ENCODE data around the gene METAP1D. TPM values are rescaled to one million over a fixed set of nuclear protein-coding genes. Genes with fewer than 3 reads are reported as not detected.

The METAP1D gene
- total RNA-seq, 1 experiment from 2014 or later = 5.2 TPM

- no CpG with 5 or more reads among the region's 2 CpGs for WGBS (ENCODE audit: extremely low coverage, insufficient read length, low lambda C conversion rate)
- Histone ChIP-seq H2BK12ac (ENCODE audit: insufficient read length, low read depth, low read length) (no peak overlapping the region), H2BK15ac (ENCODE audit: low read depth, low read length) (no peak overlapping the region), H3K23ac (ENCODE audit: insufficient read length, low read depth, low read length) (no peak overlapping the region), H3K27me3 (ENCODE audit: insufficient read depth, low read length) (no peaks in the 10 kb centered on the region), H4K91ac (ENCODE audit: insufficient read length, low read depth, low read length) (no peak overlapping the region), H4K5ac (ENCODE audit: insufficient read length, low read depth, low read length) (no peak overlapping the region), H2BK20ac (ENCODE audit: low read depth, low read length, poor library complexity, severe bottlenecking) (no peak overlapping the region), H3K4ac (ENCODE audit: low read depth, low read length) (no peak overlapping the region), H3K9ac (ENCODE audit: extremely low read depth, insufficient read length, low read length) (no peak overlapping the region), H4K8ac (replicated peaks; ENCODE audit: insufficient read length, low read depth, low read length) (no peak overlapping the region), H3K27ac (ENCODE audit: insufficient read length, low read depth, low read length) (no peak overlapping the region), H3K23me2 (ENCODE audit: insufficient read length, low read depth, low read length, poor library complexity, severe bottlenecking) (no peaks in the 10 kb centered on the region), H2BK120ac (ENCODE audit: low read depth, low read length, poor library complexity, severe bottlenecking) (no peak overlapping the region), H3T11ph (ENCODE audit: low read length) (no peak overlapping the region), H3K18ac (ENCODE audit: insufficient read length, low read depth, low read length) (no peak overlapping the region), H2AFZ (ENCODE audit: low read length) (no peak overlapping the region), H3K14ac (ENCODE audit: insufficient read depth, low read length) (no peak overlapping the region; the same call in 1 of the 2 replicates), H3K79me1 (ENCODE audit: insufficient read depth, low read depth, low read length, poor library complexity, severe bottlenecking) (no peaks in the 10 kb centered on the region), H3K56ac (ENCODE audit: insufficient read length, low read depth, low read length) (no peak overlapping the region), H4K20me1 (ENCODE audit: control insufficient read depth, insufficient read depth, insufficient read length) (no peaks in the 10 kb centered on the region), H3K79me2 (ENCODE audit: insufficient read depth, low read length) (no peaks in the 10 kb centered on the region), H3K9me3 (ENCODE audit: control insufficient read depth, low read depth, low read length) (no peaks in the 10 kb centered on the region), H2AK5ac (ENCODE audit: insufficient read length, low read length) (no peak overlapping the region), H2BK5ac (ENCODE audit: insufficient read length, low read length) (no peak overlapping the region), H3K4me2 (ENCODE audit: insufficient read depth, insufficient read length, low read length) (no peak overlapping the region), H3K4me1 (ENCODE audit: insufficient read depth, low read length) (no peaks in the 10 kb centered on the region)
- Mint-ChIP-seq H3K27ac (no peak overlapping the region), H3K36me3 (ENCODE audit: insufficient read depth in 1 of 3, low read depth in 3 of 3) (peaks cover 7 to 39% (median 24%) of the 10 kb centered on the region in 3 experiments; a peak in 6 of 7 replicates), H3K9me3 (no peaks in the 10 kb centered on the region), H3K4me3 (no peak overlapping the region), H3K27me3 (ENCODE audit: low read depth) (no peaks in the 10 kb centered on the region), H3K4me1 (no peaks in the 10 kb centered on the region)
- no peak for DNase-seq
- no peak for TF ChIP-seq CTCF (conservative IDR thresholded peaks at IDR 0.05)
Measured at GRCh38 chr2:171972329-171972982, 27.3 kb upstream of the METAP1D start.
